ENCODE results near the gene GOLPH3.
"Not testable (repeated sequence)": the region's sequence is repeated elsewhere in the genome, so short reads cannot be mapped to it uniquely, and the experiment has no call there.

Gene GOLPH3

DNA sequence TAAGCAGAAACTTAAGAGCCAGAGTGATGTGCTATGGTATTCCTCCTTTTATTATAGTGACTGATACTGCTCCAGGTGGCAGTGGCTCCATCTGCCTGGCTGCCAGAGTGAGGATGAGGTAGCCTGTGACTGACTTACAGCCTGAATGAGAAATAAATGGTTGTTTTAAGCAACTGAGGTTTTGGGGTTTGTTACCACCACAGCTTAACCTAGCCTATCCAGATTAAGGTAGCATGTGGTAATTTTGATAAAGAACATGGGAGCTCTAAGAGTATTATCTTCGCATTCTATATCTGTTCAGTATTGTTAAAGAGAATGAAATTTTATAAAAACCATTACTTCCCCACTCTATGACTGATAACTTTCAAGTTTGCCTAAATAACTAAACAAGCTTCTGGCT, 39.0 kb downstream of the GOLPH3 start:
- DNase-seq (ENCODE audit: low spot score), result no peak

DNA sequence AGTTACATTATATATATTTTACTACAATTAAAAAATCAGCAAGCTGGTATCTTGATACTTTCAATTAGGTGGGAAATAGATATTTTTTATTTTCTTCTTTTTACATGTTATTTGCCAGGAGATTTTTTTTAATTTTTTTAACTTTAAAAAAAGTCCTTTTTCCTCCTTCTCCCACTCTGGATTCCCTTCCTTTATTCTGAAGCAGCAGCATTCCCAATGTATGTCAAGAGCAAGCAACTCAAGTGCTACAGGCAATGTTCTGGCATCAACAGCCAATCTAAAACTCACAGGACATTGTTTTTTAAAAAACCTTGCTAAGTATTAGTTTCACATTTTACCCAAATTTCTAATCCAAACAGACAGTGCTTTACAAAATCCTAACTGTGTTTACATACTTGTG, 41.4 kb downstream of the GOLPH3 start:
- DNase-seq (ENCODE audit: low spot score), result no peak

DNA sequence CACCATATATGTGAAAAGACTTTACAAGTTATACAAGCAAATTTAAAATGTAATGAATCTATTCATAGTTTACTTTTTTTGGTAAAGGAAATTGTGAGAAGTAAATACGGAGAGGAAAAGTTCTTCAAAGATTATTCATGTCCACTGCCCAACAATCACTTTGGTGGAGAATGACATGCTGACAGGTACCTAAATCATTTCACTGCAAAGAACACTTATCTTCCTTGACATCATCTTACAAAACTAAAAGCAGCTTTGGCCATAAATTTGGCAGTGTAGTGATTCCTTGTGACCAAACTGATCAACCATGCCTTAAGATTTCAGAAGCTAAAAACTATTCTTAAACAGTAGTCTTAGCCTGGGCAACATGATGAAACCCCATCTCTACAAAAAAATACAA, 42.5 kb downstream of the GOLPH3 start:
- no peak for DNase-seq (ENCODE audit: low spot score)

DNA sequence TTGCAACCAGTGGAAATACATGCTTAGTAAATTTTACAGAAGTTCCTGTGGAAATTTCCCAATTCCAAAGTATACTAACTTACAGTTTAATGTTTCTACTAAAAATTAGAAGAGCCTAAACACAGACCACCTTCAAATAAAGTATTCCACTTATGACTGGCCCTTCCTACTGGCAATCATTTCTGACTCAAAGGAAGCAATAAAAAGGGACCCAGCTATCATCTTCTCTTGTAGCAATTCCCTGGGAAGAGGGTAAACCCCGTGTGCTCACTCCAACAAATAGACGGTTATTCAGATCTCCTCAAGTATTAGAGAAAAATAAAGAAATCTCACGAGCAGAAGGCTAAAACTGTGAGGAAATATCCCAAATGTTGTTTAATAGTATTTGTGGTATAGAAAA, 43.3 kb downstream of the GOLPH3 start:
- DNase-seq (ENCODE audit: low spot score), result no peak

DNA sequence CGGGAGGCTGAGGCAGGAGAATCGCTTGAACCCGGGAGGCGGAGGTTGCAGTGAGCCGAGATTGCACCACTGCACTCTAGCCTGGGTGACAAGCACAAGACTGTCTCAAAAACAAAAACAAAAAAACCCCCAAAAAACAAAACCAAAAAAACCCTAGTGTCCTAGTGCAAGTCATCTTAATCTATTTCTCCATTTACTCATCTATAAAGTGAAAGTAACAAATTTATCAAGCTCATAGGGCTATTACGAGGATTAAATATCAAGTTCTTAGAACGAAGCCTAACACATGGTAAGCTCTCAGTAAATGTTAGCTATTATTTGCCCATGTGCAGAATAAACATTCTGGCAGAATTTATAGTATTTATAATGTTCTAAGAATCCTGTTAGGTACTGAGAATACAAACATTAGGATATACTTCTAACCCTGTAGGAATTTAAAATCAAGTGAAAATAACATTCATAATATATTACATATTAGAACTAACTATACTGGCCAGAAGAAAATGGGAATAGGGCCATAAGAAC, 45.0 kb downstream of the GOLPH3 start:
- no peak for DNase-seq (ENCODE audit: low spot score)

DNA sequence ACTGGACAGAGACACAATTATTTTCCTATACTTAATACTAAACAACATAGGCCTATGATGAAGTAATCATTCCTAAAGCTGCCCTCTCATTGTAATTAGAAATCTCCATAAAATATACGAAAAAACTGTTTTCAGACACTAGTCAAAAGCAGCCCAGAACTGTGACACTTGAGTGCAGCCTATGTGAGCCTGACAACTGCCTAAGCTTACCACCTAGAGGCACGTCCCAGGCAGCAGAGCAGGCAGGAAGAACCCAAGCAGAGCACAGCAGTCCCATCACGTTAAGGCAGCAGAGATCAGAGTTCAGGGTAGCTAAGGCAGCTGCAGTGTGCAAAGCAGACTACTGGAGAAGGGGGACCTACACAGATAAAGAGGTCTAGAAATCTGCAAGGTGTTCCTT, 46.4 kb downstream of the GOLPH3 start:
- no peak for DNase-seq (ENCODE audit: low spot score)

DNA sequence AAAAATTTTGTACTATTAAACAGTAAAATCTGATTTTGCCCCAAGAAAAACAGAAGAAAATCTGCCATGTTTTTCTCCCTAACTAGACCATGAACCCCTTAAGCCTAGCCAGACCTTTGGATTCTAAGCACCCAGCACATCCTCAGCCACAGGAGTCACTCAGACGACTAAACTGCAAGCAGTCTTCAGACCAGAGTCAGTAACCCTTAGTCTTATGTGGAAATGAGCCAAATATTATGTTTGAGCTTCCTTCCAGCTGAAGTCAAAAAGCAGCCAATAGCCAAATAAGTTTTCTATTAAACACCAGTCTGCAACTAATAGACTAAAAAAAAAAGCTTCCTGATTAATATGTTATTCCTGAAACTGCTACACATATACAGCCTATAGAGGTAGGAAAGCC, 47.4 kb downstream of the GOLPH3 start:
- no peak for DNase-seq (ENCODE audit: low spot score)

DNA sequence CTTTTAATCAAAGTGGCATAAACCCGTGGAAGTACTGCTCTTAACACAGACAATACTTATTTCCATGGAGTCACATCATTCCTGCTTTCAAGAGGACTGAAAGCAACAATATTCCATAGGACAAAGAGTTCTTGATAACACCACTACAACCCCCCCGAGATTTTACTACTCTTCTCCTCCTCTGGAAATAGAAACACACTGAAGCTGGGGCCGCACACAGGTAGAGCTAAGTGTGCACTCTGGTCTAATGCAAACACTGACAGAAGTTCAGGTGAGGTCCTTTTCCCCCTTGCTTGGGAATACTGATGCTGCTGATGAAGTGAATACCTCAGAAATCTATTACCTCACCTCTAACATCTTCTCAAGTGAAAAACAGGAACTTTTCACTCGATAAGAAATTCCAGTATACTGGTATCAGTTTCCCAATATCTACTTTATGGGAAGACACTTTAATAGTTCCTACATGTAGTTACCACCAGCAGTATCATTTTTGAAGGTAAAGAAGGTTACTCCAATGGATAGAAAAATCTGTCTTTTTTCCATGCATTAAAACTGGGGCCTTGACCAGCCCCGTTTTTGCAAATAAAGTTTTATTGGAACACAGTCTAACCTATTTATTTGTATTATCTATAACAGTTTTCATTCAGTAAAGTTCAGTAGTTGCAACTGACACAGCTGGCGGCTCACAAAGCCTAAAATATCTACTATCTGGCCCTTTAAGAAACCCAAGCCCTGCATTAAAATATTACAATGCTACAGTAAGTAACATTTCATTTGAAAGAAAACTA, 50.0 kb downstream of the GOLPH3 start:
- no peak for DNase-seq (ENCODE audit: low spot score)

DNA sequence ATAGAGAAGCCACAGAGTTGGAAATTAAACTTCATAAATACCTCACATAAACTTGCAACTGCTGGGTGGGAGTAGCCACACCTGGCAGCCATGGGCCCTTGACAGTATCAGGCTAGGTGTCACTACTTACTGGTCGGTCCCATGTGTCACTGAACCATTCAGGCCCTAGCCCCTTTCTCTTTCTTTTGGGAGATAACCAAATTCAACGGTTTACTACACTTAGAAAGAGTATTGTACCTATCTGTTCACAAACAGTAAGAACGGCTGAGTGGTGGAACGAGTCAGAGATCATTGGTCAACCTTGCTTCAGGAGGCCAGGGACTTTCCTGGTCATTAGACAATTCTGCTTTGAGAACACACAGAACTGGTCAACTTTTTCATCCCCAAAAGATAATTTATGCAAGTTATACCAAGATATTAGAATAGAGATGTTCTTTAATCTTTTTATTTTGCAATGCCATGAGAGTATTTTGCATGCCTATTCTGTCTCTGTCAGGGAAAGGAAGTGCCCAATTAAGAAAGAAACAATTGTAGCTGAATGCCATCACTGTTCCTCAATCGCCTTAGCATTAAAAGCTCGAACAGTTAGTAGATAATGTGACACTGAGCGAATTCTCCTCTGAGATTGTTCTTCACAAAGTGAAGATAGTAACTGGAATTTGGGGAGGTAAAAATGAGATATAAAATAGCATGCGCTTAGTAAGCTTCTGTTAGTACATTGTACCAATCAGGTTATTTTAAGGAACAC, 50.9 kb downstream of the GOLPH3 start:
- no peak for DNase-seq (ENCODE audit: low spot score)

DNA sequence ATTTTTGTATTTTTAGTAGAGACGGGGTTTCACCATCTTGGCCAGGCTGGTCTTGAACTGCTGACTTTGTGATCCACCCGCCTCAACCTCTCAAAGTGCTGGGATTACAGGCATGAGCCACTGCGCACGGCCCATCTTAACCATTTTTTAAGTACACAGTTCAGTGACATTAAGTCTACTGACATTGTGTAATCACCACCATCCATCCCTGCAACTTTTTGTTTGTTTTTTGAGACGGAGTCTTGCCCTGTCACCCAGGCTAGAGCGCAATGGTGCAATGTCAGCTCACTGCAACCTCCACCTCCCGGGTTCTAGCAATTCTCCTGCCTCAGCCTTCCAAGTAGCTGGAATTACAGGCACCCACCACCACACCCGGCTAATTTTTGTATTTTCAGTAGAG, 55.2 kb downstream of the GOLPH3 start:
- DNase-seq (ENCODE audit: low spot score), result not testable (repeated sequence)

DNA sequence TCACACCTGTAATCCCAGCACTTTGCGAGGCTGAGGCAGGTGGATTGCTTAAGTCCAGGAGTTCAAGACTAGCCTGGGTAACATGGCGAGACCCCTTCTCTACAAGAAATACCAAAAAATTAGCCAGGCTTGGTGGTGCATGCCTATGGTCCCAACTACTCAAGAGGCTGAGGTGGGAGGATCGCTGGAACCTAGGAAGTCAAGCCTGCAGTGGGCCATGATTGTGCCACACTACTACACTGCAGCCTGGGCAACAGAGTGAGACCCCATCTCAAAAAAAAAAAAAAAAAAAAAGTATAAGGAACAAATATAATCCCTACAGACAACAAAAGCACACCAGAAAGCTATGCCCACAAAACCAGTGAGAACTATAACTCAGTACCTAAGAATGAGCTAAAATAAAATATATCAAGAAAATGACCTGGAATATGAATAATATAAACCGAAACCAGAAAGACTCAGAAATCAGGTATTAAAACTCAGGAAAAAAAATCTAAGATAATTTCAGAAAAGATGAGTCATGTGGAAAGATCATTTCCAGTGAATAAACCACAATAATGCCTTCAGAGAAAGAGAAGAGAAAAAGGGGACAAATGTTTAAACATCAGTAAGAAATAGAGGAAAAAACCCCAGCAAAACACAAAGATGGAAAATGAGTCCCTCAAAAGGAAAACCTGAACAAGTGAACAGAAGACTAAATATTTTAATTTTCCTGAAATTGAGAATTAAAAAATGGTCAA, 57.4 kb downstream of the GOLPH3 start:
- no peak for DNase-seq (ENCODE audit: low spot score)

DNA sequence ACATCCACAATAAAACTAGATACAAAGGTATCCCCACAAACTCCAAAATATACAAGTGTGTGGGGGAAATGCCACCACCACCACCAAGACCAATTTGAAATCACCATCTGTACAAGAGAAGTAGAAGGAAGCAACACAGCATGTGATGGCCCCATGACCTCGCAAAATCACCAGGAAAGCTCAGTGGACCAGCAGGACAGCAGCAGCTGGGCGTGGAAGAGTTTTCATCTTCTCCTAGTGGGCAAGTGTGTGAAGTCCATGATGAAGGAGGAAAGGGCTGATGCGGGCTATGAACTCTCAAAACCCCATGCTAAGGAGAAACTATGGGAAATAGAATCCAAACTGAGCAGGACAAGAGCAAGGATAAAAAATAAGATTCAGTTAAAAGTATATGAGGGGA, 58.1 kb downstream of the GOLPH3 start:
- DNase-seq (ENCODE audit: low spot score), result no peak

DNA sequence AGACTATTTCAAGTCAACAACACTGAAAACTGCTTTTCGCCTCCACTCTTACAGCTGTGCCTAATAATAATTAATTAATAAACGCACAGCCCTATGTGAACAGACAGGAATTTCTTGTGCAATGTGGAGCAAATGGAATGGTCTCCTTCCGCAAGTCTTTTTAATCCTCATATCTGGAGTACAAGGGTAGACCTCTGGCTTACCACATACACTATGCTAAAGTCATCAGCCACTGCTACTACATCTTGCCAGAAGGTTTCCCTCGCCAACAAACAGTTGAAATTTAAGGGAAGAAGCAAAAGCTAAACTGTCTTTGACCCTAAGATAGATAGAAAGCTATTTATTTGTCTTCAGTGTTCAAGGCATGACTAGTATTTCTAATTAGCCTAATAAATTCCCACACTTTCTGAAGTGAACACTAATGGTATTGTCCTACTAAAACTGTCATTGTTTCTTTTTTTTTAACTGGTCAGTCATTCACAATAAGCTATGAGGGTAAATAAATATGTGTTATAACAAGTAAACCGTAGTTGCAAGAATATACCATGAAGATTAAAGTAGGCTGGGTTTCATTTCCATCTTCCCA, 63.9 kb downstream of the GOLPH3 start:
- no peak for DNase-seq (ENCODE audit: low spot score)

DNA sequence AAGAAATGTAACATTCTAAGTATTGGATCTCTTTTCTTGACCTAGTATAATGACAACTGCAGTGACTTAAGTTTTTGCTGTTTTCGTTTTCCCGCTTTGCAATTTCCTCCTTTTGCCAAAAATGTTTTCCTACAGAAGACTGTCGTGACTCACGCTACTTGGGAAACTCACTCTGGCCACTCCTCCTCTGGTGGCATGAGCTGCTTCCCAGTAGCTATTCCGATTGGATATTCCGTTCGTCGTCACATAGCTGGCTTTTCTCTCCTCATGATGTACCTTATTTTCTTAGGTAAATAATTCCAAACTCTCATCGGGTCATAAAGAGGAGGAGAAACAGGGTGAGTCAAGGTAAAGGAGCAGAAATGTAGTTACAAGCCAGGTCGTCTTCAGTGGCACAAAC, 64.9 kb downstream of the GOLPH3 start:
- DNase-seq (ENCODE audit: low spot score), result no peak

DNA sequence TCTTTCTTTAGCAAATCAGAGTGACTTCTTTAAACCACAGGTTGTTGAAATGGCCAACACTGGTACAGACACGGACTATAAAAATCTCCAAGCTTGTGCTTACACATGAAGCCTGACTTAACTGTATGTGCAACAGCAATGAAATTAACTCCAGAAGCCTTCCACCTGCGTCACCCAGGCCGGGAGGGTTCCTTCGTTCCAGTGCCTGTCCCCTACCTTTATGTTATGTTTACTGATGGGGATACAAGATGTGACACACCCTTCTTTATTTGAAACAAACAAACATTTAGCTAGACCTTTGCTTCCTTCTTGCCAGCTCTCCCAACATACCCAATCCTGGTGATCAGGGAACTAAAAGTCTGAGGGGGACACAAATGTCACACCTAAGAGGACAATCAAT, 66.0 kb downstream of the GOLPH3 start:
- DNase-seq (ENCODE audit: low spot score), result no peak

DNA sequence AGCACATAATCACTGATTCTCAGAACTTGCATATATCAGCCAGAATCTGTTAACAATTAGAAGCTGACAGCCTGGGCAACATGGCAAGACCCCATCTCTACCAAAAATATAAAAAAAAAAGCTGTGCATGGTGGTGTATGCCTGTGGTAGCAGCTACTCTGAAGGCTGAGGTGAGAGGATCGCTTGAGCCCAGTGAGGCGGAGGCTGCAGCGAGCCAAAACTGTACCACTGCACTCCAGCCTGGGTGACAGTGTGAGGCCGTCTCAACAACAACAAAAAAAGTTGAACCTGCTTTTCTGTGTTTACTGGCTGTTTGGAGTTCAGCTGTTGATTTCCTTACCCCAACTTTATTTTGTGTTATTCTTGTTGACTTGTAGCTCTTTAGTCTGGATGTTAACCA, 66.8 kb downstream of the GOLPH3 start:
- DNase-seq (ENCODE audit: low spot score), result no peak

DNA sequence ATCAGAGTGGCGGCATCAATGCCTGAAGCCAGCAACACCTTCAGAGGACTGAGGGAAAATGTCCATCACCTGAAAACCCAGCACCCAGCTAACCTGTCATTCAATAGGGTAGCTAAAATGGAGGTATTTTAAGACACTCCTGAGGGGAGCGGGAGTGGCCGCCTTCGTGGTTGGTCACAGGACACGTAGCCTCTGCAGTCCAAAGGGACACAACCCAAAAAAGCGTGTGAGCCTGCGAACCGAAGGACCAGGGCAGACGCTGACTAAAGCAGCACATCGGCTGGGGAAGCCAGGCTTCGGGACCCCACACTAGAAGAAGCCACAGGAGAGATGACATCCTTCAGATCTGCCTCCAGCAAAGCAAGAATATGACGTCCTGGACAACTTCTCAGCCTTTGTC, 70.6 kb downstream of the GOLPH3 start:
- DNase-seq (ENCODE audit: low spot score), result no peak

DNA sequence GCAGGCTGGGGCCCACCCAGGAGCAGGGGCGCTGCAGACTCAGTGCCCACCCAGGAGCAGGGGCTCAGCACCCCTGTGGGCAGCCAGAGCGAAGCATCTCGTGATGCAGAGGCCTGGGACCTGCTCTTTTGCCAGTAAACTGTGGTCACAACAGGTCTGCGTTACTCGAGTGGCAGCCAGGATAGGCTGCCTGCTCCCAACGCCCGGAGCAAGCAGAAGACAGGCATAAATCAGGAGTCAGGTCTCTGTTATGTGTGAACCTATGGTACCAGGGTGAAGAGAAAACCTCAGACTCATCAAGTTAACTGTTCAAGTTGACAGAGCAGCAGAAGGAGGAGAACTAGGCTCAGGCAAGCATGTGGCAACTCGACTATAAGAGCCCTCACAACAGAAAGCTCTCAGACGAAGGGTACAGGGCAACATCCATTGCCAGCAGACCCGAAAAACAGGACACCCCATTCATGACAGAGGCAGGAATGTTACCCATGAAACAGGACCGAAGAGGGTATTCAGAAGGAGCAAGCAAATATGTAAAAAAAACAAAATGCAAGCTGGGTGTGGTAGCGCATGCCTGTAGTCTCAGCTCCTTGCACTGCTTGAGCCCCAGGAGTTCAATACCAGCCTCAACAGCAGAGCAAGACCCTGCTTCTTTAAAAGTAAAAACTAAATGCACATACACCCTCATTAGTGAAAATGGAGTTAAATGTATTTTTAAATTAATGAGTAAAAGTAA, 71.7 kb downstream of the GOLPH3 start:
- no peak for DNase-seq (ENCODE audit: low spot score)

DNA sequence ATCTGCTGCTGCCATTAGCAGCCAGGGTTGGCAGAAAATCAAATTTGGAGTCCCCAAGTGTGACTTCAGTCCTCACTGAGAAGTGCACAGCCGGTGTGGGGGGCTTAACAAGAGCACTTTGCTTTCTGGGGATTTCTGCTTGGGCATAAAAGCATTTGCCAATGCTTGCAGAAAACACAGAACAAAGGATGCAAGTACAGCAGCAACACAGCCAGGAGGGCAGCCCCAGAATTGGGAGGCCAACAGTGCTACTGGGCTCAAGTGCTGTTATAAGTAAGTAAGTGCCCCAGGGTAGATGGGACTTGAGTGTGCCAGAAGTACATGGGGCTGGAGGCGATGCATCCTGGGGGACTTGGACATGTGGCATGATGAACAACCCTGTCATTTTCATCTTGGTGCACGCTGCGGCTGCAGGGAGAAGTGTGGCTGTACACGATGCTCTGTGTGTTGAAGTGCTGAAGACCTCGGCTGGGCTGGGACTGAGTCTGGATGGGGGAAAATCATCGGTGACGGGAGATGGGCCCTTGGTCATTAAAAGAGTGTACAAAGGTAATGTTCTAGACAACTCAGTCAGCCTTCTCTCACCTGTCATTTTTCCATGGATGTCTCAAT, 73.3 kb downstream of the GOLPH3 start:
- DNase-seq (ENCODE audit: low spot score), result no peak

DNA sequence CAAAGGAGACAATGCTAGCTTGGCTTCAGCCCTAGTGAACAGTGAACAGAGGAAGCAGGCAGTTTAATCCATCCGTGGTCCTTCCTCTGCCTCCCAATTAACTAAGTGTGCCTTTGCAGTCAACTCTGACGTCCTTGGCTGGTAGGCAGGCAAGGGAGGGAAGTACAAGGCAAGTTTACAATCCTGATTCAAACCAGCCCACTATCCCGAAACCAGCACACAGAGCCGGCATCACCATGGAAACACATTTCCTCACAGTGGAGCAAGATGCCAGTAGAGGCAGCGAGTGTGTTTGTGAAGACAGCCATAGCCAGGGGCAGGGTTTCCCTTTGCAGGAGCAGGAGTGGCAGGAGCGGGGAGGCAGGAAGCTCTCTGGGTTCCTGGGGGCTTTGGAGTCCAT, 73.9 kb downstream of the GOLPH3 start:
- DNase-seq (ENCODE audit: low spot score), result no peak

DNA sequence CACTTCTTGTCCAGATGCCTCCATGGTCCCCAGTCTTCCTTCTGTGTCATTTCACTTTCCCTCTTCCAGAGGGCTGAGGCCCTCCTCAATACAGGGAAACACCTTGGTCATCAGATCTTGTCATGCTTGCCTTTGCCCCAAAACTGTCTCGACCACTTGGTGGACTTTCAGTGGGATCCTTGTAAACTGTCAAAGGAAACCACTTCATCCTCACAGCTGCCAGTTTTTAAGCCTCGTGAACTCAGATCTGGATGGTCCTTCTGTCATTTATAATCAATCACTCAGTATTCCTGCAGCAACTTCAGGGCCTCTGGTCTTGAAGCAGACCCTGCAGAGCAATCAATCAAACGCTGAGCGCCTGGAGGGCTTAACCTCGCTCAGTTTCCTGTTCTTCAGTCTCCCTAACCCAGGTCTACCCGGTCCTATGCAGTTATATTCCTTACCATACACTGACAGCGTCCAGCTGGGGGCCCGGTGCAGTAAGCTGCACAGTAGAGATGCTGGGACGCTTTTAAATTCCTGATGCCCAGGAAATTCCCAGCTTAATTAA, 74.6 kb downstream of the GOLPH3 start:
- DNase-seq (ENCODE audit: low spot score), result no peak

Measured in HuH-7.5 (cell line).